HepG2 (cell line): ENCODE measurements around the gene ACTR10. TPM values are rescaled to one million over a fixed set of nuclear protein-coding genes. Genes with fewer than 3 reads are reported as not detected.
A peak's percentile ranks its signal among the peaks of the same experiment; 100 is the strongest.

Experiments used
- CREB1 ChIP-seq, 2 experiments: fragments of 450-650 bp in 1 of 2; IDR thresholded peaks; 2 replicates each; pipeline ENCODE4 v1.6.1; 2016 to 2017; ENCODE audit warnings: control low read depth in 1 of 2, mild to moderate bottlenecking in 1 of 2, missing compliant biosample characterization in 1 of 2, missing genetic modification characterization in 1 of 2
- EZH2 ChIP-seq: conservative IDR thresholded peaks from 2 replicates; pipeline ENCODE4 v1.6.1; 2012; ENCODE audit warnings: mild to moderate bottlenecking, low read depth, low read length, moderate library complexity
- FOXA1 ChIP-seq, 2 experiments: fragments of 450-650 bp in 1 of 2; sonication (generic) in 1 of 2; formaldehyde crosslinking in 1 of 2; IDR thresholded peaks; 2 replicates each; pipeline versions ENCODE4 v1.4.0 to v1.6.1; 2016 to 2020; ENCODE audit warnings: missing genetic modification reagents in 1 of 2
- MEF2D ChIP-seq: sonication (generic); formaldehyde crosslinking; IDR thresholded peaks from 2 replicates; pipeline ENCODE4 v1.5.1; 2020; ENCODE audit warnings: mild to moderate bottlenecking, missing genetic modification reagents
- MZF1 ChIP-seq: sonication (generic); formaldehyde crosslinking; IDR thresholded peaks from 2 replicates; pipeline ENCODE4 v1.8.1; 2023; ENCODE audit warnings: mild to moderate bottlenecking, missing genetic modification reagents, borderline replicate concordance
- RFX1 ChIP-seq: fragments of 450-650 bp; IDR thresholded peaks from 2 replicates; pipeline ENCODE4 v1.6.1; 2017
- RNF2 ChIP-seq: fragments of 450-650 bp; conservative IDR thresholded peaks from 2 replicates; pipeline ENCODE4 v1.6.1; 2016; ENCODE audit warnings: low read depth
- SMARCE1 ChIP-seq: fragments of 450-650 bp; IDR thresholded peaks from 2 replicates; pipeline ENCODE4 v1.6.1; 2017; ENCODE audit warnings: borderline replicate concordance
- SNAPC2 ChIP-seq: sonication (generic); formaldehyde crosslinking; IDR thresholded peaks from 2 replicates; pipeline ENCODE4 v1.8.1; 2022; ENCODE audit warnings: mild to moderate bottlenecking, missing genetic modification reagents
- SP4 ChIP-seq: sonication (generic); formaldehyde crosslinking; IDR thresholded peaks from 2 replicates; pipeline ENCODE4 v1.8.1; 2023; ENCODE audit warnings: mild to moderate bottlenecking, missing genetic modification reagents
- SRF ChIP-seq: IDR thresholded peaks from 2 replicates; pipeline ENCODE4 v1.6.1; 2011; ENCODE audit warnings: mild to moderate bottlenecking, low read depth, low read length, moderate library complexity
- TBX3 ChIP-seq: fragments of 450-650 bp; IDR thresholded peaks from 2 replicates; pipeline ENCODE4 v1.6.1; 2017; ENCODE audit warnings: antibody characterized with exemption, mild to moderate bottlenecking, inconsistent platforms, borderline replicate concordance
- TEAD2 ChIP-seq: sonication (generic); formaldehyde crosslinking; IDR thresholded peaks from 2 replicates; pipeline ENCODE4 v1.9.0; 2021; ENCODE audit warnings: missing genetic modification reagents
- TFDP2 ChIP-seq: sonication (generic); formaldehyde crosslinking; IDR thresholded peaks from 2 replicates; pipeline ENCODE4 v1.4.0; 2020; ENCODE audit warnings: missing genetic modification reagents
- ZBTB38 ChIP-seq: sonication (generic); formaldehyde crosslinking; IDR thresholded peaks from 2 replicates; pipeline ENCODE4 v1.5.1; 2020; ENCODE audit warnings: mild to moderate bottlenecking, missing genetic modification reagents
- ZBTB42 ChIP-seq: sonication (generic); formaldehyde crosslinking; IDR thresholded peaks from 2 replicates; pipeline ENCODE4 v1.5.0; 2020; ENCODE audit warnings: mild to moderate bottlenecking, missing genetic modification reagents
- ZC3H13 ChIP-seq: sonication (generic); formaldehyde crosslinking; IDR thresholded peaks from 2 replicates; pipeline ENCODE4 v1.8.1; 2023; ENCODE audit warnings: mild to moderate bottlenecking, missing genetic modification reagents, moderate library complexity
- ZNF256 ChIP-seq: sonication (generic); formaldehyde crosslinking; conservative IDR thresholded peaks from 2 replicates; pipeline ENCODE4 v1.4.0; 2020; ENCODE audit warnings: missing genetic modification reagents
- ZNF383 ChIP-seq: sonication (generic); formaldehyde crosslinking; IDR thresholded peaks from 2 replicates; pipeline ENCODE4 v1.4.0; 2020; ENCODE audit warnings: missing genetic modification reagents, mild to moderate bottlenecking, borderline replicate concordance
- ZNF496 ChIP-seq: sonication (generic); formaldehyde crosslinking; IDR thresholded peaks from 2 replicates; pipeline ENCODE4 v1.8.1; 2023; ENCODE audit warnings: mild to moderate bottlenecking, moderate library complexity, missing genetic modification reagents; ENCODE audit not compliant: insufficient replicate concordance
- ZNF562 ChIP-seq: sonication (generic); formaldehyde crosslinking; IDR thresholded peaks from 2 replicates; pipeline ENCODE4 v1.8.0; 2022; ENCODE audit warnings: missing genetic modification reagents, borderline replicate concordance
- polyA plus RNA-seq, 8 experiments: library from polyadenylated mRNA; depleted of rRNA in 3 of 8; stranded (reverse) in 7 of 8; unstranded in 1 of 8; fragments of >200 nt; fragmentation: Illumina TruSeq in 4 of 8; extraction: Trizol in 4 of 8; gene quantifications; 2 replicates each; pipeline versions ENCODE4 v1.2.1 to v1.2.3, GENCODE V29; 2011 to 2016; ENCODE audit warnings: low read depth in 4 of 8, missing spikeins in 1 of 8, mixed read lengths in 1 of 8; ENCODE audit not compliant: insufficient read depth in 1 of 8
- total RNA-seq, 5 experiments: library from RNA; depleted of rRNA; stranded (reverse); fragments of >200 nt; fragmentation: Illumina TruSeq; extraction: Trizol; gene quantifications; 2 replicates each; pipeline ENCODE4 v1.2.3, GENCODE V29; 2016; ENCODE audit warnings: low read depth in 1 of 5
- TF ChIP-seq, protein P1 (sequence below): sonication (generic); formaldehyde crosslinking; IDR thresholded peaks from 2 replicates; pipeline ENCODE4 v1.4.0; 2020; ENCODE audit warnings: mild to moderate bottlenecking, missing genetic modification reagents
- TF ChIP-seq, protein P2 (sequence below): sonication (generic); formaldehyde crosslinking; IDR thresholded peaks from 2 replicates; pipeline ENCODE4 v1.9.0; 2021; ENCODE audit warnings: missing genetic modification reagents, borderline replicate concordance
- TF ChIP-seq, protein P3 (sequence below): IDR thresholded peaks from 2 replicates; pipeline ENCODE4 v1.6.1; 2016; ENCODE audit warnings: low read depth, borderline replicate concordance

ACTR10 gene
- total and polyA plus RNA-seq, 2 of the 13 experiments (the other 11 are each of a cell fraction or from before 2014, with no cell fraction given), result 30.0 to 41.3 TPM

GRCh38 chr14:58199726-58200479 is at the start of gene ACTR10 (continued):
- TF ChIP-seq, protein P1, sequence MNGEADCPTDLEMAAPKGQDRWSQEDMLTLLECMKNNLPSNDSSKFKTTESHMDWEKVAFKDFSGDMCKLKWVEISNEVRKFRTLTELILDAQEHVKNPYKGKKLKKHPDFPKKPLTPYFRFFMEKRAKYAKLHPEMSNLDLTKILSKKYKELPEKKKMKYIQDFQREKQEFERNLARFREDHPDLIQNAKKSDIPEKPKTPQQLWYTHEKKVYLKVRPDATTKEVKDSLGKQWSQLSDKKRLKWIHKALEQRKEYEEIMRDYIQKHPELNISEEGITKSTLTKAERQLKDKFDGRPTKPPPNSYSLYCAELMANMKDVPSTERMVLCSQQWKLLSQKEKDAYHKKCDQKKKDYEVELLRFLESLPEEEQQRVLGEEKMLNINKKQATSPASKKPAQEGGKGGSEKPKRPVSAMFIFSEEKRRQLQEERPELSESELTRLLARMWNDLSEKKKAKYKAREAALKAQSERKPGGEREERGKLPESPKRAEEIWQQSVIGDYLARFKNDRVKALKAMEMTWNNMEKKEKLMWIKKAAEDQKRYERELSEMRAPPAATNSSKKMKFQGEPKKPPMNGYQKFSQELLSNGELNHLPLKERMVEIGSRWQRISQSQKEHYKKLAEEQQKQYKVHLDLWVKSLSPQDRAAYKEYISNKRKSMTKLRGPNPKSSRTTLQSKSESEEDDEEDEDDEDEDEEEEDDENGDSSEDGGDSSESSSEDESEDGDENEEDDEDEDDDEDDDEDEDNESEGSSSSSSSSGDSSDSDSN (CRISPR knock-in tag), result peak; percentile 69; the same call in 1 of the 2 replicates
- no peak for TF ChIP-seq ZNF383
- TF ChIP-seq SNAPC2 (CRISPR knock-in tag), result no peak
- no peak for TF ChIP-seq SMARCE1
- TF ChIP-seq TEAD2 (CRISPR knock-in tag), result no peak
- TF ChIP-seq TFDP2 (CRISPR knock-in tag), result peak; percentile 62
- no peak for TF ChIP-seq CREB1 (IDR thresholded peaks at IDR 0.05)
- TF ChIP-seq CREB1 (CRISPR knock-in tag; IDR thresholded peaks at IDR 0.05), result no peak
- no peak for TF ChIP-seq ZBTB42 (CRISPR knock-in tag)
- TF ChIP-seq, protein P2, sequence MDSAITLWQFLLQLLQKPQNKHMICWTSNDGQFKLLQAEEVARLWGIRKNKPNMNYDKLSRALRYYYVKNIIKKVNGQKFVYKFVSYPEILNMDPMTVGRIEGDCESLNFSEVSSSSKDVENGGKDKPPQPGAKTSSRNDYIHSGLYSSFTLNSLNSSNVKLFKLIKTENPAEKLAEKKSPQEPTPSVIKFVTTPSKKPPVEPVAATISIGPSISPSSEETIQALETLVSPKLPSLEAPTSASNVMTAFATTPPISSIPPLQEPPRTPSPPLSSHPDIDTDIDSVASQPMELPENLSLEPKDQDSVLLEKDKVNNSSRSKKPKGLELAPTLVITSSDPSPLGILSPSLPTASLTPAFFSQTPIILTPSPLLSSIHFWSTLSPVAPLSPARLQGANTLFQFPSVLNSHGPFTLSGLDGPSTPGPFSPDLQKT (CRISPR knock-in tag), result no peak
- TF ChIP-seq ZNF496 (CRISPR knock-in tag), result no peak
- TF ChIP-seq, protein P3, sequence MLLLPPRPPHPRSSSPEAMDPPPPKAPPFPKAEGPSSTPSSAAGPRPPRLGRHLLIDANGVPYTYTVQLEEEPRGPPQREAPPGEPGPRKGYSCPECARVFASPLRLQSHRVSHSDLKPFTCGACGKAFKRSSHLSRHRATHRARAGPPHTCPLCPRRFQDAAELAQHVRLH, result no peak
- TF ChIP-seq ZC3H13 (CRISPR knock-in tag), result no peak
- no peak for TF ChIP-seq EZH2
- no peak for TF ChIP-seq TBX3
- no peak for TF ChIP-seq ZNF256 (CRISPR knock-in tag)
- no peak for TF ChIP-seq MZF1 (CRISPR knock-in tag)
- no peak for TF ChIP-seq SRF
- no peak for TF ChIP-seq RNF2
- peak; percentile 86 for TF ChIP-seq SP4
- no peak for TF ChIP-seq FOXA1 (IDR thresholded peaks at IDR 0.05)
- TF ChIP-seq FOXA1 (CRISPR knock-in tag; IDR thresholded peaks at IDR 0.05), result no peak
- TF ChIP-seq RFX1, result no peak
- TF ChIP-seq ZNF562 (CRISPR knock-in tag), result no peak
- TF ChIP-seq ZBTB38 (CRISPR knock-in tag), result peak; percentile 55; the same call in 1 of the 2 replicates
- TF ChIP-seq MEF2D (CRISPR knock-in tag), result no peak
